HG02798 (cell line): ENCODE data around the gene MYZAP.

Source experiments
- ATAC-seq: cut with Tn5 transposase; IDR thresholded peaks from one replicate; pipeline ENCODE4 v1.9.1; 2021; ENCODE audit warnings: mild to moderate bottlenecking; ENCODE audit not compliant: unreplicated experiment, poor library complexity

Gene MYZAP

GRCh38 chr15:57652481-57652880 is 60.8 kb downstream of the MYZAP start:
- no peak for ATAC-seq

DNA sequence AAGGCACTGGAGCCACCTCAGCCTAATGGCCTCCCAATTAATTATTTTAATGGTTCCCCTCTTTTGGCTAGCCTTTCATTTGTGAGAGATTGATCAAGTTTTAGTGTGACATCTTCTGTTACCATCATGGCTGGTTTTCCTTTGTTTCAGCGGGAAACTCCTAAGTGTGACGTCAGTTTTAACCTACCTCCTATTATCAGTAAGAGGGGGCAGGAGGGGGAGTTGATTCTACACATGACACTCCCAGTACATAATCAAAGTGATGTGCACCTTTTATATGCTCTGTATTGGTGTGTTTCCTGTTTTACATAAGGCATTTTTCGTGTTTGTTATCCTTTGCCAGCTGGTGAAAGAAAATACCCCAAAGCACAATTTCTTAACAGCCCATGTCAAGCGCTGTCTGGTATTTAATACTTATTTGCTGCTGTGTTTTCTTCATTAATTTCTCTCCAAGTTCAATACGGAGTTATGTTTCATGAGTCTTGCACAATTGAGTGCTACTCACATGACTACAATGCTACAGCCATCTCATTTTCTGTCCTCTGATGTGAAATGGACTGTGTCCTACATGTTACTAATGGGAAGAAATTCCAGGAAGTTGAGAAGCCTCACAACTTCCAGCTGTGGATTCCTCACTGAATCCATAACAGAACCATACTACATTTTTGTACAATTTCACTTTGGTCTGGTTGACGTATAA is 62.6 kb downstream of the MYZAP start:
- ATAC-seq, result no peak

DNA sequence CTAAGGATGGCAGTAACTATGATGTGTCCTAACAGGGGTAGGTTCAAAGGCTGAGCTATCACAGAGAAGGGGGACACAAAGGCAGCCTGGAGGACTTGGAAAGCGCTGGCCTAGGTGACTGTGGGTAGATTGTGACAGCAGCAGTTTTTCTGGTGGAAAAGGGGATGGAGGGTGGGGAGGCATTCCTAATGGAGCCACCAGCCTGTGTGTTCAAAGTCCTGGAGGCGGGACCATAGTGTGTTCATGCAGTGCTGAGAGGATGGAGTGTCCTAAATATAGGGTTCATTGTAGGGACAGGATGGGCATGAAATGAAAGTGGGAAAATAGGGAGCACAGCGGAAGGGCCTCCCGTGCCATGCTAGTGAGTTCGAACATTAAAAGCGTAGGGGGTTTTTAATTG is 63.3 kb downstream of the MYZAP start:
- no peak for ATAC-seq

GRCh38 chr15:57655809-57656208 is 64.1 kb downstream of the MYZAP start:
- no peak for ATAC-seq

- no peak for ATAC-seq
Observed at GRCh38 chr15:57656434-57656833, 64.7 kb downstream of the MYZAP start.

DNA sequence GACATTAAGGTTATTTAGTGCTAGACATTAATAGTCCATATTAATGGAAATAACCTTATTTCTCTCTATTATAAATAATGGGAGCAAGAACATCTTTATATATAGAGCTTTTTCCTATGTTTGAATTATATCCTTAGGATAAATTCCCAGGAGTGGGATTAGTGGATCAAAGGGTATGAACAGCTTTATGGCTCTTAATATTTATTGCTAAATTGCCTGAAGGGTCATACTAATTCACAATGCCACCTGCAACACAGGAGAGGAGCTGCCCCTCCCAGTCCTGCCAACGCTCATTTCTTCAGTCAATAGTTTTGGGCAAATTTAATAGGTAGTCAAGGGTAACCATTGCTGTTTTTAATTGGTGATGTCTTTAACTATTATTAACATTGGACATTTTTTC is 65.9 kb downstream of the MYZAP start:
- ATAC-seq, result no peak

DNA sequence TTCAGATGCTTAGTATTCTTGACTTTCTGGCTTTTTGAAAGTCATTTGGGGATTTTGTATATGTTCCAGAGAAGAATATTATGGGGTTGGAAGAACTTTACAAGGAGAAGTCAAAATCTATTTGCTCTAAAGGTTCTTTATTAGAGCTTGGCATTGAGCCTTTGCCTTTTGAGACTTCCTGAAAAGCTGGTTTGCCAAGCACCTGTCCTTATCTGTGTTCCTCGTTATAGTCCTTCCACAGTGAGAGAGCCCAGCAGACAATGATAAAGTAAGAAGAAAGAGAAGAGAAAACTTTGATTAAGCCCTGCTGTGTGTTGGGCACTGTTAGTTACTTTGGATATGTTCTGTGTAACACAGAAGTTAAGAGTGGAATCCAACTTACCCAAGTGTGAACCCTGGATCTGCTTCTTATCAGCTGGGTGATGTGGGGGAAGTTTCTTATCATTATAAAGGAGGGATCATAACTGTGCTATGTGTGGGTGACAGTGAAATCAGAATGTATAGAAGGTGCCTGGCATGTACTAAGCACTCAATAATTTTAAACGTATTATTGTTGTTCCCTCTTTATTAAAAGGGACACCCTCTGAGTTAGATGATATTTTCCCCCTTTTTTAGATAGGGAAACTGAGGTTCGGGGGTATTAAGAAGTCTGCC is 70.5 kb downstream of the MYZAP start:
- no peak for ATAC-seq

DNA sequence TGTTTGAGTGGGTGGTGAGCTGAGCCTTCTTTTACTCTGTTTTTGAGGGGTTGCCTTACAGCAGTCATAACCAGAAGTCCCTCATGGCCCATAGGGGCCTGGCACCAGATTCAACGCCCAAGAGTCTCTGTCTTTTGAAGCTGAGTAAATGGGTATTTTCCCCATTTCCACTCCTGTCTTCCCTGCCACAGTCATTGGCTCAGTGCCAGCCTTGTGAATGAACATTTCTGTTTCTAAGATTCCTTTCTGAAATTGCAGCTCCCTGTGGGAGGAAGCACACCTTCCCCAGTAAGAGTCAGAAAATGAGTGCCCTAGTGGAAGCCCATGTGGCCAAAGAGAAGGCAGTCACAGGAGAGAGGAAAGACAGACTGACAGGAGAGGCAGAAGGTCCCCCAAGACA is 71.1 kb downstream of the MYZAP start:
- ATAC-seq, result no peak

DNA sequence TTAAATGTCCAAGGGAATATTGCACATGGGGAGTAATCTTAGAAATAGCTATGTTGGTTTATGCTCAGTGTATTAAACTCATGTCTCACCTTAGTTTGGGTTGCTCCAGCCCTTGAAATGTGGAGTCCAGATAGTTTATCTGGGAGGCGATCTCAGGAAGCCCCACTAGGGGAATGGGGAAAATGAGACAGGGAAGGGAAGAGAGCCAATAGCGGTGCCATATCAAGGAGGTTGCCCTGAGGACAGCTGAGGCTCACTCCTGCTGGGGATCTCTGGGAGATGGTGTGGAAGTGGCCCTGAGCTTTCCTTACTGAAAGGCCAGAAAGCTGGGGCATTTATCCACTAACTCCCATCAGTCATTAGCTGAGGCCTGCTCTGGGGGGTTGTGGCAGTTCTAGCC is 71.6 kb downstream of the MYZAP start:
- ATAC-seq, result no peak

- ATAC-seq, result no peak
Observed at GRCh38 chr15:57665194-57665593, 73.5 kb downstream of the MYZAP start.

DNA sequence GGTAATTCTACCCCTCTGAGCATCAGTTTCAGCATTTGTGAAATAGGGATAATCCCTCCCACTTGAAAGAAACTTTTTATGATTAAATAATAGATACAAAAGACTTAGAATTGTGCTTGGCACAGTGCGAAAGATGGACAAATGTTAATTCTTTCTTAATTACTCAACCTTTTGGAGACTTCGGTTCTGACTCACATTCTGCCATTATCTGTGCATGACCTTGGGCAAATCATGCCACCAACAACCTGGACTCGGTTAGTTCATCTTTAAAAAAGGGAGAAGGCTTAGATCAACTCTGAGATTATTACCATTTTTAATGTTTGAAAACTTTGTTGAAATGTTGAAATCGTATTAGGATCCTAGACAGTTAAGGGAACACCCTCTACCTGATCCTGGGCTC is 74.2 kb downstream of the MYZAP start:
- ATAC-seq, result no peak

DNA sequence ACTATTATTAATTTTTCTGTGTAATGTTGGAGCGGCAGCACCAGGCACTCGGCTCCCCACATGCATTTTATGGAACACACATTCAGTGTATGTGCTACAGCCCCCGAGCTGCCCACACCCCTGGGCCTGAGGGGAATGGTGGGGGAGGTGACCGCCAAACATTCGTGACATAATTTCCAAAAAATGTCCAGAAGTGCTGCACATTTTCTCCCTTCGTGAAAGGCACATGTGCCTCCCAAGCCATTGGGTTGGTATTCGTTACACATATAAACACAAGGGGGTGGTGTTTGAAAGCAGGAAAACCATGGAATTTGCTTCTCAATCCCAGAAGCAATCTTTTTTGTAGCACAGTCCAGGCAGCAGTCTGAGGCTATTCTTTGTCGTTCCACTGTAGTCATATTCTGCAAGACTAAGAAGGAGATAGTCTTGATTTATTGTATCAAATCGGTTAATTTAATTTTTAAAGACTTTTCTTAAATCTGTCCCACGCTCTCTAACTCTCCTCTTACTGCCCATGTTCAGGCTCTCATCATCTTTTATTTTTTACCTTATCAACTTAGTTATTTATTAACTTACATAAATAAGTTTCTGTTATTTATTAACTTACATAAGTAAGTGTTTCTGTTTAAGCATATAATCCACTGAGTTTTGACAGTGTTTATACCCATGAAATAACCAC is 75.6 kb downstream of the MYZAP start:
- no peak for ATAC-seq

GRCh38 chr15:57668016-57668415 is 76.3 kb downstream of the MYZAP start:
- no peak for ATAC-seq

DNA sequence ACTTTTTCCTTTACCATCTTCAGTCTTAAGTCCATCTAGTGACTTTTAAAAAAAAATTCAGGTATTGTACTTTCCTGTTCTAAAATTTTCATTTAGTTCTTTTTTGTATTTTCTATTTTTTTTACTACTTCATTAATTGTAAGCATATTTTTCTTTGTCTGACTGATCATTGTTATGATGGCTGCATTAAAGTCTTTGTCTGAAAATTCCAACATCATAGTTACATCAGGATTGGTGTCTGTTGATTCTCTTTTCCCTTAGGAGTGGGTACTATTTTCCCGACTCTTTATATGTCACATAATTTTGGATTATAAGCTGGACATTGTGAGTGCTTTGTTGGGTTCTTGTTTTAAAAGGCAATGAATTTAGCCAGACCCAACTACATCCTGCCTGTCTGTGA is 79.9 kb downstream of the MYZAP start:
- ATAC-seq, result no peak

DNA sequence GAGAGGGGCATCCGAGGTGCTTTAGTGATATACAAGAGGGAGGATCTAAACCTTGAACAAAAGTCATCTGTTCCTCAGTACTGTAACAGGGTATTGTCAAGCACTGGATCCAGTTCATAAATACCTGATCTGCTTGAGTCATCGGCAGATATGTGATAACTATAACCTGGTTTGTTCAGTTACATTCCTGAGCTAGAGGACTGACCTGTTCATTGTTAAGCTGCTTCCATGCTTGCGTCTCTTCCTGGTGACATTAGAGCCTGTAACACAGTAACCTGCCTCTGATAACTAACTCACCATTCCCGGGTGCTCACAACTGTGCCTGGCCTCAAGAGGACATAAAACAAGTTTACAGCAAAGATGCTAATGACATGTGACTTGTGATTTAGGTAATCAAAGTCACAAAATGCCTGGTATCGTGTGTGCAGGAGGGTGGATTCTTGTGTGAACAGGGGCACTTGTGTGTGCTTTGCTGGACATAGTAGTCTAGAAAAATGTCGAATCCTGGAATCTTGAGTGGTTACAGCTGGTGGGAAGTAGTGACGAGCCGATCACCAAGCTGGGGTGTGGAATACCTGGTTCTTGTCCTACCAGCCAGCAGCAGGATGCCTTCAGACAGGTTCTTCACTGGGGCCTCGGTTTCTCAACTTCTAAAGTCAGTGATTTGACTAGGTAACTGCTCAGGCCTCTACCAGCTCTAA is 83.9 kb downstream of the MYZAP start:
- no peak for ATAC-seq

GRCh38 chr15:57676585-57676984 is 84.9 kb downstream of the MYZAP start:
- ATAC-seq, result no peak

- ATAC-seq, result no peak
Observed at GRCh38 chr15:57677204-57677603, 85.5 kb downstream of the MYZAP start.

- ATAC-seq, result no peak
Observed at GRCh38 chr15:57680021-57680420, 88.3 kb downstream of the MYZAP start.

DNA sequence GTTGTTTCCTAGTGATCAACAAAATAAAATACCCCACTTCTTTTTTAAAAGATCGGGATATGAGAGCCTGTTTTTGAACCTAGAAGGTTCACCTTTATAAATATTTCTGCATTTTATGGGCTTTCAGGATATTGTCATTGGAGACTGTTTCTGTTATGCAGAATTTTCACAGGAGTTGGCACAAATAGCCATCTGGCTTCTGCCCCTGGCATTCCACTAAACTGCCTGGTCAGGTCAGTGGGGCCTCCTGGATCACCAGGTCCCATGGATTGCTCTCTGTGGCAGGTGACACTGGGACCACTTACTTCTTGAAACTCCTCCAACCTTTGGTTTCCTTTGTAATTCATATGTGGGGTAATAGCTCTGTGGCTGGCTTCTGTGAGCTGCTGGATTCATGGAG is 89.3 kb downstream of the MYZAP start:
- ATAC-seq, result no peak

- no peak for ATAC-seq
Observed at GRCh38 chr15:57683481-57683880, 91.8 kb downstream of the MYZAP start.

GRCh38 chr15:57684491-57685151 is 92.9 kb downstream of the MYZAP start:
- no peak for ATAC-seq
